Endothelial cell (in vitro differentiated cells): ENCODE data around the gene TBC1D1. TPM values are rescaled to one million over a fixed set of nuclear protein-coding genes. Genes with fewer than 3 reads are reported as not detected.
"Not testable (repeated sequence)": the region's sequence is repeated elsewhere in the genome, so short reads cannot be mapped to it uniquely, and the experiment has no call there.

Source experiments
- DNase-seq: peaks from one replicate; pipeline ENCODE4 v3.0.0; 2021; ENCODE audit warnings: low spot score
- H3K27ac Mint-ChIP-seq: one replicate; pipeline ENCODE4 v1.8.0; 2021; ENCODE audit warnings: mixed read lengths, inconsistent platforms; ENCODE audit not compliant: unreplicated experiment
- H3K27me3 Mint-ChIP-seq: one replicate; pipeline ENCODE4 v1.8.0; 2021; ENCODE audit warnings: mild to moderate bottlenecking, moderate library complexity, mixed read lengths, inconsistent platforms; ENCODE audit not compliant: unreplicated experiment
- H3K36me3 Mint-ChIP-seq: one replicate; pipeline ENCODE4 v1.8.0; 2021; ENCODE audit warnings: mild to moderate bottlenecking, low read depth, mixed read lengths, inconsistent platforms; ENCODE audit not compliant: unreplicated experiment
- H3K4me1 Mint-ChIP-seq: one replicate; pipeline ENCODE4 v1.8.0; 2021; ENCODE audit warnings: mild to moderate bottlenecking, mixed read lengths, inconsistent platforms; ENCODE audit not compliant: unreplicated experiment
- H3K4me3 Mint-ChIP-seq: one replicate; pipeline ENCODE4 v1.8.0; 2021; ENCODE audit warnings: mild to moderate bottlenecking, mixed read lengths, inconsistent platforms; ENCODE audit not compliant: unreplicated experiment
- H3K9me3 Mint-ChIP-seq: one replicate; pipeline ENCODE4 v1.8.0; 2021; ENCODE audit warnings: mixed read lengths, inconsistent platforms; ENCODE audit not compliant: unreplicated experiment
- CTCF ChIP-seq: fragments of 200-600 bp; sonication (generic); IDR thresholded peaks from one replicate; pipeline ENCODE4 v1.5.0; 2021; ENCODE audit warnings: antibody characterized with exemption; ENCODE audit not compliant: unreplicated experiment
- total RNA-seq: library from RNA; stranded (reverse); fragmentation: NEBNext Ultra II Directional; extraction: Animal tissue kit (Norgen Biotek cat#: 25700); gene quantifications from one replicate; pipeline ENCODE4 v1.2.1, GENCODE V29; 2021; ENCODE audit not compliant: unreplicated experiment

The TBC1D1 gene
- total RNA-seq, 1 donor from 2014 or later: 139 TPM

GRCh38 chr4:37922328-37922727, 31.4 kb downstream of the TBC1D1 start:
- no peaks in the 10 kb centered on the region for H3K36me3 Mint-ChIP-seq

GRCh38 chr4:37923089-37923488, 32.2 kb downstream of the TBC1D1 start:
- not testable (repeated sequence) for H3K36me3 Mint-ChIP-seq, DNase-seq, H3K4me1 Mint-ChIP-seq, H3K9me3 Mint-ChIP-seq, H3K4me3 Mint-ChIP-seq, H3K27ac Mint-ChIP-seq, H3K27me3 Mint-ChIP-seq

More at GRCh38 chr4:37922328-37922727, 31.4 kb downstream of the TBC1D1 start:
- H3K4me3 Mint-ChIP-seq: no peak overlapping the region
- H3K4me1 Mint-ChIP-seq: no peaks in the 10 kb centered on the region
- no peak for TF ChIP-seq CTCF
- no peaks in the 10 kb centered on the region for H3K9me3 Mint-ChIP-seq
- H3K27ac Mint-ChIP-seq: no peak overlapping the region
- DNase-seq: no peak
- H3K27me3 Mint-ChIP-seq: no peaks in the 10 kb centered on the region

- Mint-ChIP-seq H3K36me3 (no peaks in the 10 kb centered on the region), H3K27me3 (no peaks in the 10 kb centered on the region), H3K4me3 (no peak overlapping the region), H3K4me1 (no peaks in the 10 kb centered on the region), H3K27ac (no peak overlapping the region), H3K9me3 (no peaks in the 10 kb centered on the region)
- no peak for DNase-seq
- no peak for TF ChIP-seq CTCF
Measured at GRCh38 chr4:37924946-37925345, 34.1 kb downstream of the TBC1D1 start.

GRCh38 chr4:37927434-37927833, 36.5 kb downstream of the TBC1D1 start:
- H3K4me3 Mint-ChIP-seq: no peak overlapping the region
- no peaks in the 10 kb centered on the region for H3K4me1 Mint-ChIP-seq
- peaks cover 2% of the 10 kb centered on the region for H3K27me3 Mint-ChIP-seq
- H3K27ac Mint-ChIP-seq: no peak overlapping the region
- no peak for TF ChIP-seq CTCF
- no peaks in the 10 kb centered on the region for H3K36me3 Mint-ChIP-seq
- no peak for DNase-seq
- no peaks in the 10 kb centered on the region for H3K9me3 Mint-ChIP-seq

- no peak for DNase-seq
- no peak for TF ChIP-seq CTCF
- Mint-ChIP-seq H3K4me3 (no peak overlapping the region), H3K36me3 (no peaks in the 10 kb centered on the region), H3K27me3 (peaks cover 3% of the 10 kb centered on the region), H3K9me3 (no peaks in the 10 kb centered on the region), H3K4me1 (no peaks in the 10 kb centered on the region), H3K27ac (no peak overlapping the region)
Measured at GRCh38 chr4:37928426-37929416, 37.8 kb downstream of the TBC1D1 start.
